ENCODE measurements around the gene ATOH8.

GRCh38 chr2:85784474-85784986 lies 30.7 kb downstream of the ATOH8 start:
- no peak for TF ChIP-seq CTCF (optimal IDR thresholded peaks at IDR 0.05 in 1 of 3, IDR thresholded peaks at IDR 0.05 in 1 of 3, conservative IDR thresholded peaks at IDR 0.05 in 1 of 3; ENCODE audit: extremely low read depth in 1 of 3, insufficient read depth in 2 of 3, low read length in 3 of 3)
- no peak for TF ChIP-seq EZH2 (IDR thresholded peaks at IDR 0.05; ENCODE audit: low read length)
